H1 (cell line): ENCODE results near the gene IL21.
"Not testable (repeated sequence)": the region's sequence is repeated elsewhere in the genome, so short reads cannot be mapped to it uniquely, and the experiment has no call there.

Experiments used
- CBX5 ChIP-seq: fragments of 300-800, 300-1000 bp; sonication (generic); IDR thresholded peaks from 2 replicates; pipeline ENCODE4 v1.7.1; 2016; ENCODE audit warnings: antibody characterized with exemption, low read length, low read depth
- EP300 ChIP-seq, 2 experiments: IDR thresholded peaks; 1 replicate in 1 of 2; 2 replicates in 1 of 2; pipeline ENCODE4 v1.6.1; 2011 to 2012; ENCODE audit warnings: low read depth in 2 of 2, low read length in 2 of 2, mild to moderate bottlenecking in 2 of 2, borderline replicate concordance in 1 of 2, inconsistent platforms in 1 of 2, moderate library complexity in 1 of 2
- EZH2 ChIP-seq: fragments of 200-600 bp; sonication (generic); IDR thresholded peaks from 2 replicates; pipeline ENCODE4 v1.7.1; 2012; ENCODE audit warnings: low read depth, mild to moderate bottlenecking, moderate library complexity, low read length, inconsistent platforms; ENCODE audit not compliant: severe bottlenecking
- SP2 ChIP-seq: IDR thresholded peaks from 2 replicates; pipeline ENCODE4 v1.6.1; 2012; ENCODE audit warnings: mild to moderate bottlenecking, low read length, inconsistent platforms
- TCF12 ChIP-seq: IDR thresholded peaks from 2 replicates; pipeline ENCODE4 v1.6.1; 2011; ENCODE audit warnings: low read depth, mild to moderate bottlenecking, low read length
- ZNF274 ChIP-seq: IDR thresholded peaks from 2 replicates; pipeline ENCODE4 v1.7.0; 2012; ENCODE audit warnings: low read length, borderline replicate concordance; ENCODE audit errors: extremely low read depth
- TF ChIP-seq, protein P1 (sequence below), 3 experiments: IDR thresholded peaks; 1 replicate in 2 of 3; 2 replicates in 1 of 3; pipeline versions ENCODE4 v1.5.1 to v1.6.1; 2011; ENCODE audit warnings: low read length in 3 of 3, mild to moderate bottlenecking in 3 of 3, inconsistent platforms in 2 of 3, low read depth in 1 of 3, moderate library complexity in 1 of 3; ENCODE audit not compliant: insufficient read depth in 1 of 3; ENCODE audit errors: control extremely low read depth in 1 of 3

DNA sequence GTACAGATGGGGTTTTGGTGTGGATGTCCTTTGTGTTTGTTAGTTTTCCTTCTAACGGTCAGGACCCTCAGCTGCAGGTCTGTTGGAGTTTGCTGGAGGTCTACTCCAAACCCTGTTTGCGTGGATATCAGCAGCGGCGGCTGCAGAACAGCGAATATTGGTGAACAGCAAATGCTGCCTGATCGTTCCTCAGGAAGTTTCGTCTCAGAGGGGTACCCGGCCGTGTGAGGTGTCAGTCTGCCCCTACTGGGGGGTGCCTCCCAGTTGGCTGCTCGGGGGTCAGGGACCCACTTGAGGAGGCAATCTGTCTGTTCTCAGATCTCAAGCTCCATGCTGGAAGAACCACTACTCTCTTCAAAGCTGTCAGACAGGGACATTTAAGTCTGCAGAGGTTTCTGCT lies 46.5 kb downstream of the IL21 start:
- TF ChIP-seq, protein P1, sequence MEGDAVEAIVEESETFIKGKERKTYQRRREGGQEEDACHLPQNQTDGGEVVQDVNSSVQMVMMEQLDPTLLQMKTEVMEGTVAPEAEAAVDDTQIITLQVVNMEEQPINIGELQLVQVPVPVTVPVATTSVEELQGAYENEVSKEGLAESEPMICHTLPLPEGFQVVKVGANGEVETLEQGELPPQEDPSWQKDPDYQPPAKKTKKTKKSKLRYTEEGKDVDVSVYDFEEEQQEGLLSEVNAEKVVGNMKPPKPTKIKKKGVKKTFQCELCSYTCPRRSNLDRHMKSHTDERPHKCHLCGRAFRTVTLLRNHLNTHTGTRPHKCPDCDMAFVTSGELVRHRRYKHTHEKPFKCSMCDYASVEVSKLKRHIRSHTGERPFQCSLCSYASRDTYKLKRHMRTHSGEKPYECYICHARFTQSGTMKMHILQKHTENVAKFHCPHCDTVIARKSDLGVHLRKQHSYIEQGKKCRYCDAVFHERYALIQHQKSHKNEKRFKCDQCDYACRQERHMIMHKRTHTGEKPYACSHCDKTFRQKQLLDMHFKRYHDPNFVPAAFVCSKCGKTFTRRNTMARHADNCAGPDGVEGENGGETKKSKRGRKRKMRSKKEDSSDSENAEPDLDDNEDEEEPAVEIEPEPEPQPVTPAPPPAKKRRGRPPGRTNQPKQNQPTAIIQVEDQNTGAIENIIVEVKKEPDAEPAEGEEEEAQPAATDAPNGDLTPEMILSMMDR (IDR thresholded peaks at IDR 0.05; ENCODE audit: control extremely low read depth in 1 of 3, insufficient read depth in 1 of 3, low read depth in 1 of 3, low read length in 3 of 3): not testable (repeated sequence)
- not testable (repeated sequence) for TF ChIP-seq SP2; EP300 (IDR thresholded peaks at IDR 0.05; ENCODE audit: borderline replicate concordance in 1 of 2, low read depth in 2 of 2, low read length in 2 of 2); EZH2; ZNF274; CBX5; TCF12
